H1 (cell line): ENCODE results near the gene ZNF81. TPM values are rescaled to one million over a fixed set of nuclear protein-coding genes. Genes with fewer than 3 reads are reported as not detected.

Experiments used
- CTCF ChIA-PET: fragments of 300-600 bp; sonication (Branson Sonifier 250); formaldehyde crosslinking; loops from one replicate; lab custom pipeline; 2021; ENCODE audit not compliant: partially characterized antibody; lab: Charles Lee
- POLR2A ChIA-PET: fragments of 300-600 bp; sonication (Branson Sonifier 250); formaldehyde crosslinking; loops from one replicate; lab custom pipeline; 2021; ENCODE audit warnings: inconsistent platforms; ENCODE audit not compliant: partially characterized antibody; lab: Charles Lee
- DNase-seq, 2 experiments: peaks; one replicate each; pipeline versions ENCODE4 v3.0.0 to v3.0.0-alpha.2; 2010 to 2022; ENCODE audit warnings: low spot score in 2 of 2, low read depth in 1 of 2, mixed read lengths in 1 of 2
- FAIRE-seq: peaks from 2 replicates; lab custom pipeline; 2011; peaks lifted over from hg19 to GRCh38; lab: Jason Lieb, UNC
- H2AFZ ChIP-seq: 2 replicates; pipeline ENCODE4 v1.8.1; 2012; ENCODE audit warnings: low read length, inconsistent platforms
- H2AK5ac ChIP-seq: 2 replicates; pipeline ENCODE4 v1.6.1; 2013; ENCODE audit warnings: low read depth, low read length
- H2BK120ac ChIP-seq: replicated peaks from 2 replicates; pipeline ENCODE3; 2013; ENCODE audit warnings: low read depth, low read length, inconsistent platforms
- H2BK12ac ChIP-seq: 2 replicates; pipeline ENCODE4 v1.6.1; 2013; ENCODE audit warnings: low read depth, low read length
- H2BK15ac ChIP-seq: 2 replicates; pipeline ENCODE4 v1.6.1; 2013; ENCODE audit warnings: low read length
- H2BK20ac ChIP-seq: 2 replicates; pipeline ENCODE4 v1.6.1; 2013; ENCODE audit warnings: low read length
- H2BK5ac ChIP-seq: 2 replicates; pipeline ENCODE4 v1.6.1; 2013; ENCODE audit warnings: low read depth, low read length
- H3K14ac ChIP-seq: 2 replicates; pipeline ENCODE4 v1.6.1; 2013; ENCODE audit warnings: inconsistent platforms; ENCODE audit not compliant: insufficient read length
- H3K18ac ChIP-seq: 2 replicates; pipeline ENCODE4 v1.6.1; 2013; ENCODE audit warnings: low read length; ENCODE audit errors: extremely low read depth
- H3K23ac ChIP-seq: 2 replicates; pipeline ENCODE4 v1.6.1; 2013; ENCODE audit warnings: inconsistent platforms; ENCODE audit not compliant: insufficient read length
- H3K23me2 ChIP-seq: 2 replicates; pipeline ENCODE4 v1.6.1; 2013; ENCODE audit warnings: low read depth, low read length
- H3K27ac ChIP-seq: 2 replicates; pipeline ENCODE4 v1.6.1; 2011; ENCODE audit warnings: low read depth, low read length, inconsistent platforms
- H3K27me3 ChIP-seq, 4 experiments: replicated peaks in 1 of 4; 1 replicate in 1 of 4; 2 replicates in 3 of 4; pipeline versions ENCODE4 v1.6.1 to v1.8.1; 2011 to 2013; ENCODE audit warnings: low read length in 3 of 4, mild to moderate bottlenecking in 3 of 4, inconsistent platforms in 2 of 4, mixed read lengths in 2 of 4, moderate library complexity in 1 of 4; ENCODE audit not compliant: control insufficient read depth in 3 of 4, insufficient read depth in 3 of 4; ENCODE audit errors: extremely low read depth in 1 of 4
- H3K36me3 ChIP-seq, 4 experiments: 2 replicates each; pipeline versions ENCODE4 v1.6.1 to v1.8.1; 2011 to 2013; ENCODE audit warnings: mild to moderate bottlenecking in 4 of 4, low read length in 3 of 4, moderate library complexity in 2 of 4, control low read depth in 1 of 4, inconsistent platforms in 1 of 4; ENCODE audit not compliant: insufficient read depth in 4 of 4, control insufficient read depth in 2 of 4
- H3K4ac ChIP-seq: replicated peaks from 2 replicates; pipeline ENCODE3; 2013; ENCODE audit warnings: low read length, low read depth, mixed read lengths, inconsistent platforms; ENCODE audit not compliant: insufficient read length
- H3K4me1 ChIP-seq, 4 experiments: replicated peaks in 1 of 4; 1 replicate in 1 of 4; 2 replicates in 3 of 4; pipeline versions ENCODE4 v1.6.1 to v1.8.1; 2011 to 2013; ENCODE audit warnings: low read length in 3 of 4, inconsistent platforms in 2 of 4, mixed read lengths in 1 of 4; ENCODE audit not compliant: insufficient read depth in 4 of 4, control insufficient read depth in 3 of 4
- H3K4me2 ChIP-seq, 2 experiments: 2 replicates each; pipeline versions ENCODE4 v1.6.1 to v1.8.1; 2011 to 2013; ENCODE audit warnings: low read depth in 2 of 2, low read length in 2 of 2, control low read depth in 1 of 2, inconsistent platforms in 1 of 2, mild to moderate bottlenecking in 1 of 2; ENCODE audit not compliant: insufficient read depth in 1 of 2
- H3K4me3 ChIP-seq, 4 experiments: fragments of 200-600, 300-600 bp in 1 of 4; sonication (generic), shearing (Covaris generic), sonication (Bioruptor Twin) in 1 of 4; 2 replicates each; pipeline versions ENCODE4 v1.5.1 to v1.8.1; 2011 to 2016; ENCODE audit warnings: low read length in 4 of 4, low read depth in 3 of 4, control low read depth in 2 of 4, inconsistent platforms in 2 of 4, mild to moderate bottlenecking in 2 of 4, mixed read lengths in 1 of 4, moderate library complexity in 1 of 4; ENCODE audit not compliant: insufficient read depth in 2 of 4; ENCODE audit errors: extremely low read depth in 1 of 4
- H3K56ac ChIP-seq: replicated peaks from 2 replicates; pipeline ENCODE3; 2013; ENCODE audit warnings: low read depth, mild to moderate bottlenecking, mixed read lengths, low read length, inconsistent platforms; ENCODE audit not compliant: insufficient read length
- H3K79me1 ChIP-seq: 2 replicates; pipeline ENCODE4 v1.6.1; 2013; ENCODE audit warnings: low read depth, low read length, control low read depth
- H3K79me2 ChIP-seq, 2 experiments: 2 replicates each; pipeline versions ENCODE4 v1.6.1 to v1.8.1; 2012 to 2013; ENCODE audit warnings: low read length in 2 of 2, mild to moderate bottlenecking in 2 of 2, inconsistent platforms in 1 of 2; ENCODE audit not compliant: insufficient read depth in 2 of 2, control insufficient read depth in 1 of 2
- H3K9ac ChIP-seq, 4 experiments: replicated peaks in 1 of 4; 1 replicate in 1 of 4; 2 replicates in 3 of 4; pipeline versions ENCODE4 v1.6.1 to v1.8.1; 2011 to 2013; ENCODE audit warnings: low read depth in 3 of 4, low read length in 3 of 4, control low read depth in 2 of 4, mild to moderate bottlenecking in 2 of 4, moderate library complexity in 2 of 4, inconsistent platforms in 1 of 4; ENCODE audit errors: extremely low read depth in 1 of 4
- H3K9me3 ChIP-seq, 2 experiments: 2 replicates each; pipeline versions ENCODE4 v1.6.1 to v1.8.1; 2012 to 2013; ENCODE audit warnings: mild to moderate bottlenecking in 2 of 2, moderate library complexity in 2 of 2, control low read depth in 1 of 2, inconsistent platforms in 1 of 2, low read depth in 1 of 2, low read length in 1 of 2, mixed read lengths in 1 of 2; ENCODE audit not compliant: insufficient read depth in 2 of 2
- H4K20me1 ChIP-seq, 2 experiments: replicated peaks in 1 of 2; 2 replicates each; pipeline versions ENCODE3 to v1.8.1; 2011 to 2013; ENCODE audit warnings: inconsistent platforms in 2 of 2, low read length in 2 of 2, mild to moderate bottlenecking in 1 of 2; ENCODE audit not compliant: insufficient read depth in 2 of 2, control insufficient read depth in 1 of 2
- H4K5ac ChIP-seq: 2 replicates; pipeline ENCODE4 v1.6.1; 2013; ENCODE audit warnings: low read length, low read depth, mixed read lengths, inconsistent platforms; ENCODE audit not compliant: insufficient read length
- H4K8ac ChIP-seq: 2 replicates; pipeline ENCODE4 v1.8.0; 2013; ENCODE audit warnings: mild to moderate bottlenecking, moderate library complexity, low read length, inconsistent platforms; ENCODE audit not compliant: insufficient read depth; ENCODE audit errors: extremely low read depth
- H4K91ac ChIP-seq: replicated peaks from 2 replicates; pipeline ENCODE3; 2013; ENCODE audit warnings: low read length, mixed read lengths, inconsistent platforms; ENCODE audit not compliant: insufficient read length
- BACH1 ChIP-seq: IDR thresholded peaks from 2 replicates; pipeline ENCODE4 v1.6.1; 2012; ENCODE audit warnings: low read length, improper control_type of control experiment
- CBX5 ChIP-seq: fragments of 300-800, 300-1000 bp; sonication (generic); IDR thresholded peaks from 2 replicates; pipeline ENCODE4 v1.7.1; 2016; ENCODE audit warnings: antibody characterized with exemption, low read length, low read depth
- EP300 ChIP-seq, 2 experiments: IDR thresholded peaks; 1 replicate in 1 of 2; 2 replicates in 1 of 2; pipeline ENCODE4 v1.6.1; 2011 to 2012; ENCODE audit warnings: low read depth in 2 of 2, low read length in 2 of 2, mild to moderate bottlenecking in 2 of 2, borderline replicate concordance in 1 of 2, inconsistent platforms in 1 of 2, moderate library complexity in 1 of 2
- EZH2 ChIP-seq: fragments of 200-600 bp; sonication (generic); IDR thresholded peaks from 2 replicates; pipeline ENCODE4 v1.7.1; 2012; ENCODE audit warnings: low read depth, mild to moderate bottlenecking, moderate library complexity, low read length, inconsistent platforms; ENCODE audit not compliant: severe bottlenecking
- RXRA ChIP-seq: IDR thresholded peaks from 2 replicates; pipeline ENCODE4 v1.6.1; 2011; ENCODE audit warnings: low read depth, mild to moderate bottlenecking, low read length, moderate library complexity; ENCODE audit not compliant: insufficient read depth
- SIRT6 ChIP-seq: IDR thresholded peaks from one replicate; pipeline ENCODE4 v1.7.1; 2012; ENCODE audit warnings: low read length, inconsistent platforms
- SP2 ChIP-seq: IDR thresholded peaks from 2 replicates; pipeline ENCODE4 v1.6.1; 2012; ENCODE audit warnings: mild to moderate bottlenecking, low read length, inconsistent platforms
- TEAD4 ChIP-seq: IDR thresholded peaks from 2 replicates; pipeline ENCODE4 v1.6.1; 2012; ENCODE audit warnings: low read depth, low read length, inconsistent platforms, mixed read lengths
- WGBS, 2 experiments: shearing (Covaris generic) in 1 of 2; methylation state at CpG; one replicate each; pipeline versions ENCODE4 v1.1.6 to v1.1.7; 2013 to 2015; ENCODE audit warnings: low lambda C conversion rate in 2 of 2, mixed read lengths in 2 of 2, inconsistent platforms in 1 of 2, low coverage in 1 of 2, missing lambda C conversion rate in 1 of 2; ENCODE audit not compliant: insufficient replicate concordance in 2 of 2, insufficient coverage in 1 of 2, insufficient read length in 1 of 2; ENCODE audit errors: extremely low coverage in 1 of 2, missing lambda C conversion rate in 1 of 2; 5-methylcytosine and 5-hydroxymethylcytosine counted together
- polyA plus RNA-seq, 7 experiments: library from polyadenylated mRNA; depleted of rRNA in 3 of 7; stranded (reverse) in 5 of 7; unstranded in 2 of 7; fragments of >200 nt in 5 of 7; fragments of 200-250 nt in 2 of 7; gene quantifications; 1 replicate in 5 of 7; 2 replicates in 1 of 7; 4 replicates in 1 of 7; pipeline versions ENCODE4 v1.2.1 to v1.2.3, GENCODE V29; 2011 to 2013; ENCODE audit warnings: missing spikeins in 2 of 7, mixed read lengths in 2 of 7
- total RNA-seq: library from RNA; stranded (reverse); fragmentation: NEBNext Ultra II Directional; extraction: Animal tissue kit (Norgen Biotek cat#: 25700); gene quantifications from 2 replicates; pipeline ENCODE4 v1.2.1, GENCODE V29; 2021

Gene ZNF81
- total and polyA plus RNA-seq, 2 of the 8 experiments (the other 6 are each of a cell fraction or from before 2014, with no cell fraction given) = 3.4 to 10.0 TPM

DNA sequence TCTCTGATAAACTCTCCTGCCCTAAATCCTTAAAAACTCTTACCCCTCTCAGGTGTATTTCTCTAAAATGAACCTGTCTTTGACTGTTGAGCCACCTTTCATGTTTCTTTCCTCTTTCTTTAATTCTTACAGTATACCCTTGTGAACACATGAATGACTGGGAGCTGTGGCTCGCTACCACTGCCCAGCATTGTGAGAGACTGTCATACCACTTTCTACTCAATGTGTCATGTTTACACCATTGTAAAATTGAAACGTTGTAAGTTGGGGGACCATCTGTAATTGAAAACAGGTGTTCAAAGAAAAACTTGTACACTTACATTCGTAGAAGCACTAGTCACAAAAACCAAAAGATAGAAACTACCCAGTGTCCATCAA is 100.2 kb downstream of the ZNF81 start:
- Histone ChIP-seq H3K18ac (no peak overlapping the region), H2BK120ac (no peak overlapping the region), H2AK5ac (no peak overlapping the region), H3K14ac (no peak overlapping the region), H3K4me2 (peak overlapping the region in 1 of 2 experiments; percentile 7; a peak in 2 of 4 replicates), H3K4ac (no peak overlapping the region), H3K27ac (no peak overlapping the region), H3K9me3 (no peaks in the 10 kb centered on the region), H4K91ac (no peak overlapping the region), H3K23me2 (no peaks in the 10 kb centered on the region), H3K9ac (no peak overlapping the region), H2BK12ac (no peak overlapping the region), H4K20me1 (no peaks in the 10 kb centered on the region), H2AFZ (no peak overlapping the region), H3K79me1 (no peaks in the 10 kb centered on the region), H4K8ac (no peak overlapping the region), H3K27me3 (no peaks in the 10 kb centered on the region), H3K23ac (no peak overlapping the region)
- DNase-seq (no peak), FAIRE-seq (no peak)
- TF ChIP-seq BACH1 = no peak
- no peak for TF ChIP-seq EP300 (IDR thresholded peaks at IDR 0.05; ENCODE audit: borderline replicate concordance in 1 of 2, low read depth in 2 of 2, low read length in 2 of 2)
- no peak for TF ChIP-seq TEAD4
- TF ChIP-seq EZH2 = no peak
- no peak for TF ChIP-seq SIRT6
- TF ChIP-seq RXRA = no peak
- TF ChIP-seq CBX5 = no peak
- TF ChIP-seq SP2 = no peak
- TF ChIP-seq, all 59 proteins: peak for 0
- no peaks in the 10 kb centered on the region for H3K36me3 ChIP-seq
- ChIA-PET POLR2A (interaction anchor here (1.0 kb wide), 1 partner anchor 122 kb away, joined by 3 read pairs; no protein-coding TSS in a partner anchor), CTCF (interaction anchor here (0.6 kb wide), 1 partner anchor 1106 kb away, joined by 3 read pairs; no protein-coding TSS in a partner anchor)
- no peaks in the 10 kb centered on the region for H3K79me2 ChIP-seq
- no peak overlapping the region for H2BK20ac ChIP-seq
- no peak overlapping the region for H2BK5ac ChIP-seq
- H3K4me1 ChIP-seq = no peaks in the 10 kb centered on the region
- H4K5ac ChIP-seq = no peak overlapping the region
- H3K4me3 ChIP-seq = peak overlapping the region in 1 of 4 experiments; percentile 47; a peak in 1 of 8 replicates
- whole genome bisulfite sequencing, 2 experiments = 80% methylated on average over 3 of the region's 3 CpGs; no CpG with 5 or more reads in 1 of the 2 experiments
- no peak overlapping the region for H3K56ac ChIP-seq
- H2BK15ac ChIP-seq = no peak overlapping the region
